ENCODE results near the gene TMC7.

Gene TMC7

GRCh38 chr16:19090916-19091315 lies 107.2 kb downstream of the TMC7 start:
- no peak overlapping the region for H3K27ac ChIP-seq
- no peak for DNase-seq (ENCODE audit: low spot score)
- TF ChIP-seq, protein P1, sequence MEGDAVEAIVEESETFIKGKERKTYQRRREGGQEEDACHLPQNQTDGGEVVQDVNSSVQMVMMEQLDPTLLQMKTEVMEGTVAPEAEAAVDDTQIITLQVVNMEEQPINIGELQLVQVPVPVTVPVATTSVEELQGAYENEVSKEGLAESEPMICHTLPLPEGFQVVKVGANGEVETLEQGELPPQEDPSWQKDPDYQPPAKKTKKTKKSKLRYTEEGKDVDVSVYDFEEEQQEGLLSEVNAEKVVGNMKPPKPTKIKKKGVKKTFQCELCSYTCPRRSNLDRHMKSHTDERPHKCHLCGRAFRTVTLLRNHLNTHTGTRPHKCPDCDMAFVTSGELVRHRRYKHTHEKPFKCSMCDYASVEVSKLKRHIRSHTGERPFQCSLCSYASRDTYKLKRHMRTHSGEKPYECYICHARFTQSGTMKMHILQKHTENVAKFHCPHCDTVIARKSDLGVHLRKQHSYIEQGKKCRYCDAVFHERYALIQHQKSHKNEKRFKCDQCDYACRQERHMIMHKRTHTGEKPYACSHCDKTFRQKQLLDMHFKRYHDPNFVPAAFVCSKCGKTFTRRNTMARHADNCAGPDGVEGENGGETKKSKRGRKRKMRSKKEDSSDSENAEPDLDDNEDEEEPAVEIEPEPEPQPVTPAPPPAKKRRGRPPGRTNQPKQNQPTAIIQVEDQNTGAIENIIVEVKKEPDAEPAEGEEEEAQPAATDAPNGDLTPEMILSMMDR (conservative IDR thresholded peaks at IDR 0.05; ENCODE audit: low read depth): no peak
- POLR2A ChIA-PET (ENCODE audit: low non-redundant PET): no interaction called here
- CTCF ChIA-PET: no interaction called here

GRCh38 chr16:19092653-19093410 lies 109.1 kb downstream of the TMC7 start:
- TF ChIP-seq, protein P1 (conservative IDR thresholded peaks at IDR 0.05; ENCODE audit: low read depth): no peak
- DNase-seq (ENCODE audit: low spot score): no peak
- H3K27ac ChIP-seq: no peak overlapping the region
- ChIA-PET POLR2A (ENCODE audit: low non-redundant PET) (no interaction called here), CTCF (no interaction called here)

GRCh38 chr16:19093631-19094541 lies 110.2 kb downstream of the TMC7 start:
- ChIA-PET POLR2A (ENCODE audit: low non-redundant PET) (no interaction called here), CTCF (interaction anchor here (0.6 to 1.8 kb wide), 3 partner anchors 8 to 834 kb away, joined by 3 to 9 read pairs (median 4); no protein-coding TSS in a partner anchor)
- no peak for DNase-seq (ENCODE audit: low spot score)
- TF ChIP-seq, protein P1 (conservative IDR thresholded peaks at IDR 0.05; ENCODE audit: low read depth): no peak
- H3K27ac ChIP-seq: no peak overlapping the region

GRCh38 chr16:19094542-19095365 lies 111.0 kb downstream of the TMC7 start:
- TF ChIP-seq, protein P1 (conservative IDR thresholded peaks at IDR 0.05; ENCODE audit: low read depth): no peak
- no peak overlapping the region for H3K27ac ChIP-seq
- DNase-seq (ENCODE audit: low spot score): no peak
- ChIA-PET POLR2A (ENCODE audit: low non-redundant PET) (no interaction called here), CTCF (interaction anchor here (1.4 to 1.8 kb wide), 3 partner anchors 9 to 408 kb away, joined by 3 to 9 read pairs (median 4); no protein-coding TSS in a partner anchor)

DNA sequence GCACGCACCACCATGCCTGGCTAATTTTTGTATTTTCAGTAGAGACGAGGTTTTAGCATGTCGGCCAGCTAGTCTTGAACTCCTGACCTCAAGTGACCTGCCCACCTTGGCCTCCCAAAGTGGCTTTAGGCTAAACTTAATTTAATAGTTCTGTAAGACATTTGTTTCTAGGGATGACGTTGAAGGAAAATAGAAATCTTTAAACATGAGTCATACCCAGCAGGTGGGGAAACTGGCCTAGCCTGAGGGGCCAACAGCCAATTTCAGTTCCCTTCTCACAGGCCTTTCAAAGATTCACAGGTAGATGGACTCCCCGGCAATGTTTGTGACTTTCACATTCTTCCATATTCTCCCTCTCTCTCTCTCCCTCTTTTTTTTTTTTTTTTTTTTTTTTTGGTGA lies 111.9 kb downstream of the TMC7 start:
- CTCF ChIA-PET: interaction anchor here (0.7 to 1.8 kb wide), 3 partner anchors 10 to 1755 kb away, joined by 4 to 9 read pairs (median 4); no protein-coding TSS in a partner anchor
- peak overlapping the region; percentile 17; the same call in 1 of the 2 replicates for H3K27ac ChIP-seq

More for the DNA sequence above, 111.9 kb downstream of the TMC7 start:
- peak; percentile 55 for DNase-seq (ENCODE audit: low spot score)
- TF ChIP-seq, protein P1 (conservative IDR thresholded peaks at IDR 0.05; ENCODE audit: low read depth): no peak
- POLR2A ChIA-PET (ENCODE audit: low non-redundant PET): no interaction called here
